Mononuclear cell (primary cell): ENCODE measurements around the gene CARD10. TPM values are rescaled to one million over a fixed set of nuclear protein-coding genes. Genes with fewer than 3 reads are reported as not detected.
"Not testable (repeated sequence)": the region's sequence is repeated elsewhere in the genome, so short reads cannot be mapped to it uniquely, and the experiment has no call there.

Experiments
- H3K27me3 ChIP-seq: 2 replicates; pipeline ENCODE4 v1.6.0; 2011; ENCODE audit warnings: low read length, control low read depth; ENCODE audit not compliant: insufficient read depth
- H3K4me1 ChIP-seq: 2 replicates; pipeline ENCODE4 v1.5.1; 2011; ENCODE audit warnings: mild to moderate bottlenecking, low read length, control low read depth; ENCODE audit not compliant: insufficient read depth
- H3K4me3 ChIP-seq: 2 replicates; pipeline ENCODE4 v1.5.1; 2011; ENCODE audit warnings: mild to moderate bottlenecking, low read length, moderate library complexity
- H3K9me3 ChIP-seq: 2 replicates; pipeline ENCODE4 v1.5.1; 2011; ENCODE audit warnings: low read depth, mild to moderate bottlenecking, control low read depth, low read length
- total RNA-seq: library from RNA; depleted of rRNA; stranded (reverse); fragments of >200 nt; gene quantifications from one replicate; pipeline ENCODE4 v1.2.3, GENCODE V29; 2012

The CARD10 gene
- total RNA-seq, 1 donor = not detected

GRCh38 chr22:37545703-37546436 is 26.7 kb upstream of the CARD10 start:
- Histone ChIP-seq H3K9me3 (no peaks in the 10 kb centered on the region), H3K4me1 (peaks cover 24% of the 10 kb centered on the region), H3K27me3 (no peaks in the 10 kb centered on the region), H3K4me3 (no peak overlapping the region)

GRCh38 chr22:37544955-37545702 is 25.9 kb upstream of the CARD10 start:
- Histone ChIP-seq H3K4me1 (peaks cover 24% of the 10 kb centered on the region), H3K4me3 (no peak overlapping the region), H3K9me3 (no peaks in the 10 kb centered on the region), H3K27me3 (no peaks in the 10 kb centered on the region)

GRCh38 chr22:37542959-37543358 is 23.7 kb upstream of the CARD10 start:
- Histone ChIP-seq H3K27me3 (no peaks in the 10 kb centered on the region), H3K9me3 (no peaks in the 10 kb centered on the region), H3K4me1 (peaks cover 39% of the 10 kb centered on the region), H3K4me3 (no peak overlapping the region)

GRCh38 chr22:37542416-37542815 is 23.2 kb upstream of the CARD10 start:
- H3K4me3 ChIP-seq, H3K9me3 ChIP-seq, H3K27me3 ChIP-seq: not testable (repeated sequence)
- peaks cover 39% of the 10 kb centered on the region for H3K4me1 ChIP-seq

GRCh38 chr22:37539790-37540189 is 20.6 kb upstream of the CARD10 start:
- not testable (repeated sequence) for H3K9me3 ChIP-seq, H3K27me3 ChIP-seq, H3K4me3 ChIP-seq
- peaks cover 24% of the 10 kb centered on the region for H3K4me1 ChIP-seq

- Histone ChIP-seq H3K4me3 (no peak overlapping the region), H3K4me1 (peaks cover 28% of the 10 kb centered on the region), H3K27me3 (no peaks in the 10 kb centered on the region), H3K9me3 (no peaks in the 10 kb centered on the region)
Observed at GRCh38 chr22:37538590-37539357, 19.6 kb upstream of the CARD10 start.

GRCh38 chr22:37535159-37535558 is 15.9 kb upstream of the CARD10 start:
- peaks cover 22% of the 10 kb centered on the region for H3K4me1 ChIP-seq
- H3K27me3 ChIP-seq = no peaks in the 10 kb centered on the region
- H3K9me3 ChIP-seq = no peaks in the 10 kb centered on the region
- no peak overlapping the region for H3K4me3 ChIP-seq

- Histone ChIP-seq H3K4me3 (no peak overlapping the region), H3K4me1 (peaks cover 26% of the 10 kb centered on the region), H3K27me3 (no peaks in the 10 kb centered on the region), H3K9me3 (no peaks in the 10 kb centered on the region)
Observed at GRCh38 chr22:37534445-37534844, 15.2 kb upstream of the CARD10 start.

- Histone ChIP-seq H3K4me1 (peaks cover 22% of the 10 kb centered on the region), H3K4me3 (no peak overlapping the region), H3K9me3 (no peaks in the 10 kb centered on the region), H3K27me3 (no peaks in the 10 kb centered on the region)
Observed at GRCh38 chr22:37533995-37534394, 14.8 kb upstream of the CARD10 start.

GRCh38 chr22:37529652-37530345 is 10.6 kb upstream of the CARD10 start:
- Histone ChIP-seq H3K9me3 (no peaks in the 10 kb centered on the region), H3K27me3 (no peaks in the 10 kb centered on the region), H3K4me1 (peaks cover 13% of the 10 kb centered on the region), H3K4me3 (no peak overlapping the region)

- not testable (repeated sequence) for H3K9me3 ChIP-seq, H3K4me3 ChIP-seq, H3K4me1 ChIP-seq, H3K27me3 ChIP-seq
Observed at GRCh38 chr22:37527952-37528351, 8.7 kb upstream of the CARD10 start.

GRCh38 chr22:37527081-37527752 is 8.0 kb upstream of the CARD10 start:
- H3K27me3 ChIP-seq, H3K4me3 ChIP-seq, H3K4me1 ChIP-seq, H3K9me3 ChIP-seq: not testable (repeated sequence)

GRCh38 chr22:37526376-37526775 is 7.2 kb upstream of the CARD10 start:
- H3K27me3 ChIP-seq = peaks cover 3% of the 10 kb centered on the region
- H3K4me1 ChIP-seq = peaks cover 7% of the 10 kb centered on the region
- no peak overlapping the region for H3K4me3 ChIP-seq
- H3K9me3 ChIP-seq = no peaks in the 10 kb centered on the region

- Histone ChIP-seq H3K9me3 (no peaks in the 10 kb centered on the region), H3K27me3 (peaks cover 8% of the 10 kb centered on the region), H3K4me1 (peaks cover 7% of the 10 kb centered on the region), H3K4me3 (no peak overlapping the region)
Observed at GRCh38 chr22:37525746-37526350, 6.6 kb upstream of the CARD10 start.
